ENCODE data around the gene MEP1A.

- TF ChIP-seq CTCF (conservative IDR thresholded peaks at IDR 0.05; ENCODE audit: low read depth, low read length) = no peak
- TF ChIP-seq RCOR1 (IDR thresholded peaks at IDR 0.05; ENCODE audit: insufficient replicate concordance, low read length) = no peak
- TF ChIP-seq USF2 (IDR thresholded peaks at IDR 0.05; ENCODE audit: low read depth, low read length) = no peak
- no peak for TF ChIP-seq RAD21 (IDR thresholded peaks at IDR 0.05; ENCODE audit: low read length)
- no peak for TF ChIP-seq MXI1 (IDR thresholded peaks at IDR 0.05; ENCODE audit: borderline replicate concordance, low read depth, low read length)
- no peak for TF ChIP-seq POLR2A (IDR thresholded peaks at IDR 0.05; ENCODE audit: low read depth, low read length)
- TF ChIP-seq ELK1 (IDR thresholded peaks at IDR 0.05; ENCODE audit: borderline replicate concordance, low read depth, low read length) = no peak
- TF ChIP-seq MAFK (IDR thresholded peaks at IDR 0.05; ENCODE audit: low read depth, low read length) = no peak
- no peak for TF ChIP-seq SMC3 (IDR thresholded peaks at IDR 0.05; ENCODE audit: low read depth, low read length)
- TF ChIP-seq CHD1 (IDR thresholded peaks at IDR 0.05; ENCODE audit: low read depth, low read length) = no peak
- no peak for TF ChIP-seq MAZ (IDR thresholded peaks at IDR 0.05; ENCODE audit: borderline replicate concordance, low read depth, low read length)
- TF ChIP-seq BHLHE40 (IDR thresholded peaks at IDR 0.05; ENCODE audit: low read depth, low read length) = no peak
- no peak for TF ChIP-seq CEBPB (IDR thresholded peaks at IDR 0.05; ENCODE audit: low read depth, low read length)
- TF ChIP-seq FOS (IDR thresholded peaks at IDR 0.05; ENCODE audit: low read depth, low read length) = no peak
These were observed 879 bp downstream of the MEP1A start for GRCh38 chr6:46794068-46794467.

All from IMR-90 (cell line).